ENCODE data around the gene VAMP5. TPM values are rescaled to one million over a fixed set of nuclear protein-coding genes. Genes with fewer than 3 reads are reported as not detected.

VAMP5 gene
- total RNA-seq, 1 experiment from 2014 or later, result 0.40 TPM

- Histone ChIP-seq H3K27me3 (ENCODE audit: low read length) (no peaks in the 10 kb centered on the region), H3K4me3 (ENCODE audit: low read length) (no peak overlapping the region), H3K4me1 (ENCODE audit: insufficient read depth, low read length) (peaks cover 10% of the 10 kb centered on the region), H3K79me2 (ENCODE audit: low read length) (peaks cover 21% of the 10 kb centered on the region), H3K36me3 (ENCODE audit: low read depth, low read length) (no peaks in the 10 kb centered on the region), H3K9me2 (replicated peaks; ENCODE audit: low read length) (no peaks in the 10 kb centered on the region), H3K4me2 (ENCODE audit: low read length) (no peak overlapping the region), H3F3A (ENCODE audit: low read length, unreplicated experiment) (no peaks in the 10 kb centered on the region), H2AFZ (ENCODE audit: low read length) (no peak overlapping the region), H3K9me3 (ENCODE audit: low read length) (no peaks in the 10 kb centered on the region), H3K27ac (ENCODE audit: low read length) (no peak overlapping the region), H3K9ac (ENCODE audit: low read length) (no peak overlapping the region), H4K20me1 (ENCODE audit: low read length) (no peaks in the 10 kb centered on the region)
- ChIA-PET CTCF (no interaction called here), POLR2A (ENCODE audit: unreplicated experiment) (interaction anchor here (0.5 kb wide), 1 partner anchor 498 kb away, joined by 3 read pairs; no protein-coding TSS in a partner anchor)
- intact Hi-C loops (cut with micrococcal nuclease), result no loop called here
- no TSS peak for BruUV-seq (replicated peaks)
- TF ChIP-seq EZH2 (IDR thresholded peaks at IDR 0.05; ENCODE audit: low read length, unreplicated experiment), result no peak
- TF ChIP-seq, protein P1, sequence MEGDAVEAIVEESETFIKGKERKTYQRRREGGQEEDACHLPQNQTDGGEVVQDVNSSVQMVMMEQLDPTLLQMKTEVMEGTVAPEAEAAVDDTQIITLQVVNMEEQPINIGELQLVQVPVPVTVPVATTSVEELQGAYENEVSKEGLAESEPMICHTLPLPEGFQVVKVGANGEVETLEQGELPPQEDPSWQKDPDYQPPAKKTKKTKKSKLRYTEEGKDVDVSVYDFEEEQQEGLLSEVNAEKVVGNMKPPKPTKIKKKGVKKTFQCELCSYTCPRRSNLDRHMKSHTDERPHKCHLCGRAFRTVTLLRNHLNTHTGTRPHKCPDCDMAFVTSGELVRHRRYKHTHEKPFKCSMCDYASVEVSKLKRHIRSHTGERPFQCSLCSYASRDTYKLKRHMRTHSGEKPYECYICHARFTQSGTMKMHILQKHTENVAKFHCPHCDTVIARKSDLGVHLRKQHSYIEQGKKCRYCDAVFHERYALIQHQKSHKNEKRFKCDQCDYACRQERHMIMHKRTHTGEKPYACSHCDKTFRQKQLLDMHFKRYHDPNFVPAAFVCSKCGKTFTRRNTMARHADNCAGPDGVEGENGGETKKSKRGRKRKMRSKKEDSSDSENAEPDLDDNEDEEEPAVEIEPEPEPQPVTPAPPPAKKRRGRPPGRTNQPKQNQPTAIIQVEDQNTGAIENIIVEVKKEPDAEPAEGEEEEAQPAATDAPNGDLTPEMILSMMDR (conservative IDR thresholded peaks at IDR 0.05; ENCODE audit: low read depth, low read length), result no peak
- no peak for TF ChIP-seq EZH2phosphoT487 (IDR thresholded peaks at IDR 0.05; ENCODE audit: borderline replicate concordance, low read length)
- DNase-seq (no peak), ATAC-seq (no peak)
These were observed 20.1 kb upstream of the VAMP5 start for GRCh38 chr2:85564144-85564563.

- CTCF ChIA-PET, result no interaction called here
- Histone ChIP-seq H3K9me2 (replicated peaks; ENCODE audit: low read length) (no peaks in the 10 kb centered on the region), H3K79me2 (ENCODE audit: low read length) (no peaks in the 10 kb centered on the region)
These were observed 18.0 kb upstream of the VAMP5 start for GRCh38 chr2:85566265-85566664.

GRCh38 chr2:85575739-85576138 is 8.5 kb upstream of the VAMP5 start:
- intact Hi-C loops (cut with micrococcal nuclease), result no loop called here
- H3F3A ChIP-seq (ENCODE audit: low read length, unreplicated experiment), result no peaks in the 10 kb centered on the region
- H2AFZ ChIP-seq (ENCODE audit: low read length), result no peak overlapping the region
- H3K79me2 ChIP-seq (ENCODE audit: low read length), result peaks cover 24% of the 10 kb centered on the region
- DNase-seq (no peak), ATAC-seq (no peak)
- H3K9me2 ChIP-seq (replicated peaks; ENCODE audit: low read length), result no peaks in the 10 kb centered on the region
- H3K4me1 ChIP-seq (ENCODE audit: insufficient read depth, low read length), result peaks cover 18% of the 10 kb centered on the region
- H3K4me3 ChIP-seq (ENCODE audit: low read length), result no peak overlapping the region
- H3K9ac ChIP-seq (ENCODE audit: low read length), result no peak overlapping the region
- CTCF ChIA-PET, result no interaction called here
- no peak overlapping the region for H3K27ac ChIP-seq (ENCODE audit: low read length)
- BruUV-seq (replicated peaks), result no TSS peak
- H3K9me3 ChIP-seq (ENCODE audit: low read length), result no peaks in the 10 kb centered on the region
- POLR2A ChIA-PET (ENCODE audit: unreplicated experiment), result interaction anchor here (0.5 kb wide), 1 partner anchor 24 kb away, joined by 3 read pairs; no protein-coding TSS in a partner anchor
- no peaks in the 10 kb centered on the region for H4K20me1 ChIP-seq (ENCODE audit: low read length)
- H3K36me3 ChIP-seq (ENCODE audit: low read depth, low read length), result no peaks in the 10 kb centered on the region
- H3K4me2 ChIP-seq (ENCODE audit: low read length), result no peak overlapping the region
- TF ChIP-seq, protein P1 (conservative IDR thresholded peaks at IDR 0.05; ENCODE audit: low read depth, low read length), result no peak
- TF ChIP-seq EZH2phosphoT487 (IDR thresholded peaks at IDR 0.05; ENCODE audit: borderline replicate concordance, low read length) (no peak), EZH2 (IDR thresholded peaks at IDR 0.05; ENCODE audit: low read length, unreplicated experiment) (no peak)
- H3K27me3 ChIP-seq (ENCODE audit: low read length), result no peaks in the 10 kb centered on the region

More at GRCh38 chr2:85566265-85566664, 18.0 kb upstream of the VAMP5 start:
- Histone ChIP-seq H4K20me1 (ENCODE audit: low read length) (no peaks in the 10 kb centered on the region), H3K9ac (ENCODE audit: low read length) (no peak overlapping the region), H2AFZ (ENCODE audit: low read length) (no peak overlapping the region), H3F3A (ENCODE audit: low read length, unreplicated experiment) (no peaks in the 10 kb centered on the region), H3K27me3 (ENCODE audit: low read length) (no peaks in the 10 kb centered on the region), H3K4me3 (ENCODE audit: low read length) (no peak overlapping the region), H3K4me1 (ENCODE audit: insufficient read depth, low read length) (no peaks in the 10 kb centered on the region), H3K36me3 (ENCODE audit: low read depth, low read length) (no peaks in the 10 kb centered on the region), H3K4me2 (ENCODE audit: low read length) (no peak overlapping the region), H3K9me3 (ENCODE audit: low read length) (no peaks in the 10 kb centered on the region), H3K27ac (ENCODE audit: low read length) (no peak overlapping the region)
- DNase-seq (no peak), ATAC-seq (no peak)
- BruUV-seq (replicated peaks), result no TSS peak
- no peak for TF ChIP-seq EZH2 (IDR thresholded peaks at IDR 0.05; ENCODE audit: low read length, unreplicated experiment)
- TF ChIP-seq, protein P1 (conservative IDR thresholded peaks at IDR 0.05; ENCODE audit: low read depth, low read length), result no peak
- TF ChIP-seq EZH2phosphoT487 (IDR thresholded peaks at IDR 0.05; ENCODE audit: borderline replicate concordance, low read length), result no peak
- POLR2A ChIA-PET (ENCODE audit: unreplicated experiment), result no interaction called here
- intact Hi-C loops (cut with micrococcal nuclease), result no loop called here
